ENCODE data around the gene CACNA2D2.

- TF ChIP-seq POLR2A (IDR thresholded peaks at IDR 0.05) (no peak), CTCF (IDR thresholded peaks at IDR 0.05) (no peak)
Measured at GRCh38 chr3:50317300-50317699, 186.1 kb downstream of the CACNA2D2 start.

All from heart left ventricle (tissue), 13 donors.